ENCODE data around the gene ZNF286A.

GRCh38 chr17:15657868-15658267 lies 41.7 kb upstream of the ZNF286A start:
- TF ChIP-seq CTCF (IDR thresholded peaks at IDR 0.05; ENCODE audit: poor library complexity) (no peak), EZH2 (IDR thresholded peaks at IDR 0.05; ENCODE audit: borderline replicate concordance) (no peak)

Data from hepatocyte (in vitro differentiated cells).